HG03442 (cell line): ENCODE results near the gene CD247.

Source experiments
- ATAC-seq: cut with Tn5 transposase; IDR thresholded peaks from one replicate; pipeline ENCODE4 v1.9.1; 2021; ENCODE audit warnings: mild to moderate bottlenecking, moderate library complexity; ENCODE audit not compliant: unreplicated experiment

Gene CD247

DNA sequence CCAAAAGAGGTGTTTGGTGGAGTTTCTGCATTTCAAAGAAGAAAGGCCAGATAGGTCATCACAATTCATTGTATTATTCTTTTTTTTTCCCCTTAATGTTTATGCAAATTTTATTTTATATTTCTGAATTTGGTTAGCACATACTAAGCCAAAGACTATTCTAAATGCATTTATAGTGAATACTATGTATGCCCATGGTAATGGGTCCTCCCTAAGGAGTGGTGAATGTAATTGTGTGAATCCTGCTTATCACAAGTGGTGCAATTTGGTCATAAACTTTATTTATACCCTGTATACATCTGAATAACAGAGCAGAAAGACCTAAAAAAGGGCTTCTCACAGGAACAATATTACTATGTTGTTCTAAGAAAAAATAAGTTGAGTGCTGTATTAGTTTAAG, 99.1 kb downstream of the CD247 start:
- ATAC-seq = no peak

DNA sequence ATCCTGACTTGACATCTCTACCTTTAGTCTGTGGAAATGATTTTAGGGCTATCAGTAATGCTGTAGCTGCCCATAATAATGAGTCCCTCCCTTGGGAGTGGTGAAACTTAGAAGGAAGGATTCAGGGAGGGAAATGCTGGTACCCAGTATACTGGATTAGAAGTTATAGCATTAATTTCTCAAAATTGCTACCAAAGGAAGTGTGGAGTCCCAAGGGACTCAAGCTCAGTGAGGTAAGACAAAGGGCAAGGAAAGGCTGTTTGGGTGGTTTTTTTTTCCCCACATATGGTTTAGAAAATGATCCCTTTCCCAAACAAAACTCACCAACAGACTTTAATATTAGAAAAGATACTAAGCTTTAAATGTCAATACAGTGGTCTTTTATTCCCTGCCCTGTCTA, 99.9 kb downstream of the CD247 start:
- ATAC-seq = no peak

DNA sequence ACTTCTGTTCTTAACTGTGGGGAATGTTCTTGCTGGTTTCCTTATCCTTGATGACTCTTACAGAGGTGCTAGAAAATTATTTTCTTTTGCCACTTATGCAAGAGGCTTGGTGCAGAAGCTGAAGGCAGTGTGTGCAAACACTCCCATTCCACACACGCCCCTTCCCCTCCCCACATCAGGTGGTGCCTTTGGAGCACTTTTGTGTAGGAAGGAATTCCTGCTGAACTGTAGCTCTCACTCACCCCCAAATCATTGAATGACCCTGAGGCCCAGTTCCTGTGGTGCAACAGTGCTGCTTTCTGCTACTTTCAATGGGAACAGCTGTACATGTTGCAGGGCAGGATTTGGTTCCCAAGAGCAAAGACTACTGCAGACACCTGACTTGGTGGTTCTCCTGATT, 101.8 kb downstream of the CD247 start:
- ATAC-seq = no peak

DNA sequence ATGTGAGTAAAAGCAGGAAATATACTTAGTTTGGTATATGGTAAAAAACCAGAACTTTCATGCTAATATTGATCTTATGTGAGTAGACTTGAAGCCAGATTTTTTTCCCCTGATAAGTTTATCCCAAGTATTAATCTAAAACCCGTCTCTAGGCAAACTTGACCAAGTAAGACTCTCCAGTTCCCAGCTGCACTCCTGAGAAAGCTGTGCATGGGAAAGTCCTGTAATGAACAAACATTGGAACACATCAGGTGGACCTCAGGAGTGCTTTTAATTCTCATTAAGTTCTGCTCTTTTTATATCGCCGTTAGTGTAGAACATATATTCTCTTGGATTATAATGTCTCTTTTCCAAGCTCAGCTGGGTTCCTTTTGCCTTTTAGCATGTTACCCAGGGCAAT, 105.0 kb downstream of the CD247 start:
- ATAC-seq = no peak

DNA sequence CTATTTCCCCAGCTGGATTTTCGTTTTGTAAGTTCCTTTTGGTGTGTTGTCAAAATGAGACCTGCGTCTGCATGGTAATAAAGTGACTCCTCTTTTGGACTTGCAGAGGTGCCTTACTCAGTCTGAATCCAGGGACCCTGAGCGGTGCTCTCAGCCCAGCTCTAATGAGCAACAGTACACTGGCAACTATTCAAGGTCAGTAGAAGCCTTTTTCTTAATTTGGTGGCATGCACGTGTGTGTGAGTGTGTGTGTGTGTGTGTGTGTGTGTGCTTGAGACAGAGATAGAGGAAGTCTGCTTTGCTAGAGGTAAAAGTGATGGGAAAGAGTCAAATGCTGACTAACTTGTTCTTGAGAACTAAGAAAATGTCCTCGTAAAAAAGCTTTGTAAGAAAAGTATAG, 105.4 kb downstream of the CD247 start:
- ATAC-seq = no peak

DNA sequence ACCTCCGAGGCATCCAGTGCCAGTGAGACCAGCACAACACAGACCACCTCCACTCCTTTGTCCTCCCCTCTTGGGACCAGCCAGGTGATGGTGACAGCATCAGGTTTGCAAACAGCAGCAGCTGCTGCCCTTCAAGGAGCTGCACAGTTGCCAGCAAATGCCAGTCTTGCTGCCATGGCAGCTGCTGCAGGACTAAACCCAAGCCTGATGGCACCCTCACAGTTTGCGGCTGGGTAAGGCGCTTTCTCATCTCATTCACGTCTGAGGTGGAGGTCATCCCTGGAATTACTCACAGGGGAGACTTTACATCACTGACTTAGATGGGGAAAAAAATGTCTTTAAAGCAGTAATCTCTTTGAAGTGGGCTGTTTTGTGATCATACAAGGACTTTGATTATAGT, 106.3 kb downstream of the CD247 start:
- no peak for ATAC-seq

DNA sequence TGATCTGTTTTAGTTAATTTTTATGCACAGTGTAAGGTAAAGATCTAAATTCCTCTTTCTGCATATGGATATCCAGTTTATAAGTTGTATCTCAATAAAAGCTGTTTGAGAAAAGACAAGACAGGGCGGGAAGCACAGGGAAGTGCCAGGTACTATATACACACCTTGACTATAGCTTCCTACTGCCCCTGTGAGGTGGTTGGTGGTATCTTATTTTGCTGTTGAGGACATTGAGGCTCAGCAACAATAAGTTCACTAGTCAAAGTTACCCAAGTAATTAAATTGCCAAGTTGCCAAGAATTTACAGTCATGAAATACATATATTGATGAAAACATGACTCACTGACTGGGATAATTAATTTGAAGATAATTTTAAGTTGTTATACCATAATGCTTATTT, 109.1 kb downstream of the CD247 start:
- ATAC-seq = no peak

DNA sequence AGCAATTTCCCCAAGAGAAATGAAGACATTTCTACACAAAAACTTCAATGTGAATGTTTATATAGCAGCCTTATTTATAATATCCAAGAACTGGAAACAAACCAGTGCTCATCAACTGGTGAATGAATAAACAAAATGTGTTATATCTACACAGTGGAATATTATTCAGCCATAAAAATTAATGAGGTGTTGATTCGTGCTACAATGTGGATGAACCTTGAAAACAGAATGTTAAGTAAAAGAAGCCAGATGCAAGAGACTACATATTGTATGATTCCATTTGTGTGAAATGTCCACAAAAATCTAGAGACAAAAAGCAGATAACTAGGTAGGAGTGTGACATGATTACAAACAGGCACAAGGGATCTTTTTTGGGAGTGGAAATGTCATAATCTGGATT, 110.0 kb downstream of the CD247 start:
- ATAC-seq = no peak

DNA sequence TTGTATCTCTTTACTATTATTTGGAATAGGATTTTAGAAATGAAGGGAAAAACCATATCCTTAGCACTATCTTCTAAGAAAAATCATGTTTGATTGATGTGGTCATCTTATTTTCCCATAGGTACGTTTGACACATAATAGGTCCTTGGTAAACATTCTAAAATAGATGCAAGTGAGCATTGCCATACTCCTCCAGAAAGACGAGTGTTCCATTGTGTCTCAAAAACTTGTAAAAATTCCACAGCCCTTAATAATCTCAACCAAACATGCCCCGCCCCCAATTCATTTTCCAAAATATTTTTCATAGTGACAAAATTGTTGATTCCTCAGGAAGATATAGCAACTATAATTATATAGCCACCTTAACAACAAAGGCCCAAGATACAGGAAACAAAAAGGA, 113.4 kb downstream of the CD247 start:
- ATAC-seq = no peak

DNA sequence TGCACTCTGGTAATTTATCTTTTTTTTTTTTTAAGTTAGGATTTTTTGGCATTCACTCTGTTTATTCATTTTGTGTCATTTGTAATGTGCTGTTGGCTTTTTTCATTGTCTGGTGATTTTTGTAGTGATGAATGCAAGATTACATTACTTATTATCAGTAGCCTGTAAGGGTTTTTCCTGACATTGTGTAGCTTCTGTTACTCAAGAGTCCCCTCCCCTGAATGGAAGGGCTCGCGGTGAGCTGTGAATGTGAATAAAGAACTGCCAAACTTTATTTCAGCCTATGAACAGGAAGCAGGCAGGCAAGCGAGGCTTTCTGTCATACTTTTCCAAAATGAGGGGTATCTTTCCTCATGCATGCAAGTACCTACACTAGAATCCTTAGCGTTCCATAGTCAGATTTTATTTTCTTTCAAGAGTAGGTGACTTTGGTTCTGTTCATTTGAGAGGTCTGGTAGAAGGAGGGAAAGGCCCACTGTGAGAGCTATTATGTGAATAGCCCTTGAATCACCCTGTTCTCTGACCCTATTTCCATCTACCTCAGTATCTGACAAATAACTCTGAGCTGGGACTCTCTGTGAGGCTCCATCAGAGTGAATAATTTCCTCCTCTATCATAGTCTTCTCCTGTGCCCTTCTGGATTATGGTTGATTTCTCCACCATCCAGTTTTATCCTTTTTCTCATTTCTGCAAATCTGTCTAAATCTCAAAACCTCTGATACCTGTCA, 114.0 kb downstream of the CD247 start:
- ATAC-seq = no peak

DNA sequence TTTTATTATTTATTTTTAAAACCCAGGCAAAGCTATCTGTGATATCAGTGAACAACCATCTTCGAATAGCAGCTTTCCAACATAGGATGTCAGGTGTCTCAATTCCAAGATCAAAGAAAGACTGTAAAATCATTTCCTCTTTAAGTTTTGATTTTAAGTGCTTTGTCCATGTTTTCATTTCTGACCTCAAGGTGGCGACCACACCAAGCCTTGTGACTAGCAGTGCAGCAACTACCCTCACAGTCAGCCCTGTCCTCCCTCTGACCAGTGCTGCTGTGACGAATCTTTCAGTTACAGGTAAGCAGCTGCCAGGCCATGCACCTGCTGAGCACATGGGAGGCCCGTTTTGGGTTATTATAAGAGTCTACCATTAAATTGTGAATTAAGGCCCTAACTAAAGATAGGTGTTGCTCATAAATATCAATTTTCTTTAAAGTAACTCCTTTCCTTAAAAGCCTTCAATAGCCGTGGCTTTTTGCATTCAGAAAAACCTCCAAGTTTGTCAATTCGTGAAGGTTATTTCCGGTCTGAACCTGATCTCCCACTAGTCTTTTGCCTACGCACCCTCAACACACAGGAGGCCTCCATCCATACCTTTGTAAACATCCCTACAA, 117.0 kb downstream of the CD247 start:
- peak; percentile 42 for ATAC-seq

DNA sequence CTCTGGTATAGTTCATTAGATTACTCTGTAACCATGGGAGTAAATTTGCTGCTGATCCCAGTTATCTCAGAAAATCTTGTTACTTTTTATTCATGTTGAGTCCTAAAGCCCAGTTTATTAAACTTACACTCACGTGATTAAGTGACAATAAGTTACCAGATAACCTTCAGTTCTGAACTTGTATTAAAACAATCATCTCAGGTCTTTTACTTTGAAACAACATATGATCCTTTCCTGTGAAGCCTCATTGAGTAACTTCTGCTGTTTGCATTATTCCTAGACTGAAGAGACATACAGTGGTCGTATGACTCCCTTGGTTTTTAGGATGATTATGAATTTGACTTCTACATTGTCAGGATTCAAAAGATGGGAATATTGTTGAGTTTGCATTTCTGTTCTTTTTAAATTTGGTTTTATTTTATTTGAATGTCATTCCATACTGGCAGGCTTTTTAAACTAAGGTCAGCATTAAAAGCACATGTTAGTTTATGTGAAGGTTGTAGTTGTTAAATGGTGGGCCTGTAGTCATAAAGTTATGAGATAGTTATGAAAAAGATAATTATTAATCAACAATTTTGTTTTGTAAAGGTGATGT, 117.9 kb downstream of the CD247 start:
- no peak for ATAC-seq

DNA sequence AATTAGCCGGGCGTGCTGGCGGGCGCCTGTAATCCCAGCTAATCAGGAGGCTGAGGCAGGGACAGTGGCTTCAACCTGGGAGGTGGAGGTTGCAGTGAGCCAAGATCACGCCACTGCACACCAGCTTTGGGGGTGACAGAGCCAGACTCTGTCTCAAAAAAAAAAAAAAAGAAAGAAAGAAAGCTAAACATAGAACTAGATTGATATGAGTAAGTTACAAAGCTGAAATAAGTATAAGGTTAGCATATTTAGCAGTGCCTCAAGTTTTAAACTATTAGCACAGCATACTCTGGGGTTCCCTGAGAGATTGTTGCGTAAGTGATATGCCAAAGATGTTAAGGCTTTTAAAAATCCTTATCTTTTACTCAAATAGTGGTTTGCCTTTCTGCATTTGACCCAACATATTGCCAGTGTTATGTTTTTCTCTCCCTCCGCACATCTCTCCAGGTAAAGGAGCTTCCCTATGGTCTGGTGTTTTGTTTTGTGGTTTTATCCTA, 126.1 kb downstream of the CD247 start:
- no peak for ATAC-seq

DNA sequence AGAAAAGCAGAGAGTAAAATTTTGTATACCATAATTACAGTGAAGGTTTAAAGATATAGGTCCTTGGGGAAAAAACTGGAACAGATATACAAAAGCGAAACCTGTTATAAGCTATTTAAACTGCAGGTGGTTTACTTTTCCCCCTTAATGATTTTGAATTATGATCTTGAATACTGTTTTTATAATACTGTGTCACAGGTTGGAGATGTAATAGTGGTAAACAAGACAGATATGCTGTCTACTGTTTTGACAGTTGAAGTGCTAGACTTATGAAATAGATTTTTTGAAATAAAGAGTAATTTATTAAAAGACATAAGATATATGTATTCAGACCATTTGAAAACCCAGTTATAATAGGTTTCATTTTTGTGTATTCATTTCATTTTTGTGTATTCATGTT, 129.4 kb downstream of the CD247 start:
- no peak for ATAC-seq

DNA sequence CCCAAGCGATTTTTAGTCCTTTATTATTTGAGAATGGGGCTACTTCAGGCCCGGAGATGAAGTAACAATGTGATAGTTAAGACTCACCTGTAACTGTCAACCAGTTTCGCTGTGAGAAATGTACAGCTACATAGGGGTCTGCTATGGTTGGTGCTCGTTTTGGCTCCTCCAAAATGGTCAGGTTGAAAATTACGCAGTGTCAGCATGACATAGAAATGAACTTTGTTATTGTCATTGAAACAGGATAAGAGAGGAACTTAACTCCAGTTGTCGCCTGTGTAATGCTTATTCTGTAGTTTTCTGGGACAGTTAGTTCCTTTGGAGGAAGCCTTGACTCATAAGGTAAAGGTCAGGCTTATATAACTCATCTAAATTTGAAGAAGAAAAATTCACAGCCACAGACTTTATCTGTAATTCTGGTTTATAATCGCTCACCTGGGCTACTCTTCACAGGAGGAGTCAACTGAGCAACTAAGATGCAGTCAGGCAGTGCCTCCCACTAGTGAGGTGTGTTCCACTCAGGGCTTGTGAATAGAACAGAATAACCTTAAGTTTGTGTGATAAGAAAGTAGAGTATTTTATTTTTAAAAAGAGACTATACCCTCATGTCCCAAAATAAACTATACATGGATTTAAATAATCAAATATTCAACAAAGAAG, 130.9 kb downstream of the CD247 start:
- ATAC-seq = no peak
